ENCODE measurements around the gene NRP1. TPM values are rescaled to one million over a fixed set of nuclear protein-coding genes. Genes with fewer than 3 reads are reported as not detected.

NRP1 gene
- total RNA-seq, 2 experiments from 2014 or later = 1.9 to 2.0 TPM

- ChIA-PET CTCF (interaction anchor here (1.1 kb wide), 1 partner anchor 991 kb away, joined by 3 read pairs; no protein-coding TSS in a partner anchor), POLR2A (no interaction called here)
These were observed 89.1 kb downstream of the NRP1 start for GRCh38 chr10:33245343-33245742.

- POLR2A ChIA-PET = no interaction called here
- CTCF ChIA-PET = interaction anchor here (0.6 to 1.1 kb wide), 2 partner anchors 281 to 990 kb away, joined by 3 read pairs; no protein-coding TSS in a partner anchor
These were observed 90.0 kb downstream of the NRP1 start for GRCh38 chr10:33244354-33244967.

- POLR2A ChIA-PET = no interaction called here
- CTCF ChIA-PET = no interaction called here
These were observed 90.8 kb downstream of the NRP1 start for GRCh38 chr10:33243703-33244102.

GRCh38 chr10:33242931-33243330 is 91.5 kb downstream of the NRP1 start:
- POLR2A ChIA-PET = no interaction called here
- CTCF ChIA-PET = no interaction called here

GRCh38 chr10:33241351-33241750 is 93.1 kb downstream of the NRP1 start:
- ChIA-PET CTCF (no interaction called here), POLR2A (no interaction called here)

GRCh38 chr10:33240931-33241330 is 93.5 kb downstream of the NRP1 start:
- POLR2A ChIA-PET = no interaction called here

GRCh38 chr10:33240258-33240657 is 94.2 kb downstream of the NRP1 start:
- POLR2A ChIA-PET = no interaction called here
- CTCF ChIA-PET = no interaction called here

More at GRCh38 chr10:33240931-33241330, 93.5 kb downstream of the NRP1 start:
- CTCF ChIA-PET = no interaction called here

- ChIA-PET POLR2A (no interaction called here), CTCF (no interaction called here)
These were observed 95.2 kb downstream of the NRP1 start for GRCh38 chr10:33239257-33239656.

- CTCF ChIA-PET = no interaction called here
These were observed 95.8 kb downstream of the NRP1 start for GRCh38 chr10:33238643-33239042.

GRCh38 chr10:33237736-33238624 is 96.5 kb downstream of the NRP1 start:
- ChIA-PET CTCF (interaction anchor here (0.7 kb wide), 1 partner anchor 715 kb away, joined by 3 read pairs; no protein-coding TSS in a partner anchor), POLR2A (no interaction called here)

More at GRCh38 chr10:33238643-33239042, 95.8 kb downstream of the NRP1 start:
- POLR2A ChIA-PET = no interaction called here

GRCh38 chr10:33236916-33237315 is 97.6 kb downstream of the NRP1 start:
- ChIA-PET POLR2A (no interaction called here), CTCF (no interaction called here)

- POLR2A ChIA-PET = no interaction called here
- CTCF ChIA-PET = no interaction called here
These were observed 98.5 kb downstream of the NRP1 start for GRCh38 chr10:33235951-33236350.

- ChIA-PET POLR2A (no interaction called here), CTCF (no interaction called here)
These were observed 99.1 kb downstream of the NRP1 start for GRCh38 chr10:33235251-33235884.

- ChIA-PET CTCF (no interaction called here), POLR2A (no interaction called here)
These were observed 99.6 kb downstream of the NRP1 start for GRCh38 chr10:33234831-33235237.

GRCh38 chr10:33233635-33234034 is 100.8 kb downstream of the NRP1 start:
- CTCF ChIA-PET = no interaction called here
- POLR2A ChIA-PET = no interaction called here

- CTCF ChIA-PET = no interaction called here
- POLR2A ChIA-PET = no interaction called here
These were observed 101.2 kb downstream of the NRP1 start for GRCh38 chr10:33233221-33233620.

- ChIA-PET POLR2A (no interaction called here), CTCF (interaction anchor here (0.6 kb wide), 1 partner anchor 219 kb away, joined by 5 read pairs; no protein-coding TSS in a partner anchor)
These were observed 102.7 kb downstream of the NRP1 start for GRCh38 chr10:33231621-33232350.

GRCh38 chr10:33229949-33230267 is 104.6 kb downstream of the NRP1 start:
- ChIA-PET CTCF (no interaction called here), POLR2A (no interaction called here)

GRCh38 chr10:33229252-33229948 is 105.1 kb downstream of the NRP1 start:
- ChIA-PET POLR2A (no interaction called here), CTCF (no interaction called here)

- POLR2A ChIA-PET = no interaction called here
- CTCF ChIA-PET = interaction anchor here (0.6 kb wide), 1 partner anchor 104 kb away, joined by 3 read pairs; no protein-coding TSS in a partner anchor
These were observed 106.0 kb downstream of the NRP1 start for GRCh38 chr10:33228426-33228825.
